CD14-positive monocyte (primary cell): Measurements from ENCODE around the gene PIK3CD. TPM values are rescaled to one million over a fixed set of nuclear protein-coding genes. Genes with fewer than 3 reads are reported as not detected.
A peak's percentile ranks its signal among the peaks of the same experiment; 100 is the strongest.

ENCODE experiments used
- DNase-seq, 3 donors: peaks; one replicate each; pipeline ENCODE4 v3.0.0-alpha.2; 2011 to 2022
- H2AFZ ChIP-seq: 2 replicates; pipeline ENCODE4 v1.6.0; 2012; ENCODE audit warnings: mild to moderate bottlenecking, low read depth, low read length, inconsistent platforms; ENCODE audit not compliant: insufficient read depth, poor library complexity, severe bottlenecking
- H3K27ac ChIP-seq, 2 donors: 1 replicate in 1 of 2; 2 replicates in 1 of 2; pipeline ENCODE4 v1.5.1; 2012 to 2013; ENCODE audit warnings: low read length in 2 of 2, control low read depth in 1 of 2, inconsistent platforms in 1 of 2, low read depth in 1 of 2, mild to moderate bottlenecking in 1 of 2
- H3K27me3 ChIP-seq, 2 donors: one replicate each; pipeline versions ENCODE4 v1.6.0 to v1.6.1; 2011 to 2013; ENCODE audit warnings: low read length in 2 of 2; ENCODE audit not compliant: control insufficient read depth in 2 of 2, insufficient read depth in 2 of 2
- H3K36me3 ChIP-seq, 2 donors: replicated peaks in 1 of 2; 1 replicate in 1 of 2; 2 replicates in 1 of 2; pipeline versions ENCODE4 v1.5.1 to v1.6.1; 2012 to 2013; ENCODE audit warnings: low read length in 2 of 2, control low read depth in 1 of 2, inconsistent platforms in 1 of 2, mild to moderate bottlenecking in 1 of 2; ENCODE audit not compliant: insufficient read depth in 2 of 2, control insufficient read depth in 1 of 2
- H3K4me1 ChIP-seq, 2 donors: 1 replicate in 1 of 2; 2 replicates in 1 of 2; pipeline versions ENCODE4 v1.5.1 to v1.6.1; 2012 to 2013; ENCODE audit warnings: low read length in 2 of 2, control low read depth in 1 of 2, inconsistent platforms in 1 of 2, mild to moderate bottlenecking in 1 of 2, moderate library complexity in 1 of 2; ENCODE audit not compliant: insufficient read depth in 2 of 2, control insufficient read depth in 1 of 2
- H3K4me2 ChIP-seq: replicated peaks from 2 replicates; pipeline ENCODE3; 2012; ENCODE audit warnings: low read length, moderate library complexity, mild to moderate bottlenecking; ENCODE audit not compliant: poor library complexity, severe bottlenecking; ENCODE audit errors: extremely low read depth
- H3K4me3 ChIP-seq, 3 experiments: fragments of 200-600 bp in 1 of 3; sonication (generic) in 1 of 3; replicated peaks in 1 of 3; 1 replicate in 2 of 3; 2 replicates in 1 of 3; pipeline ENCODE4 v1.5.1; 2011 to 2013; ENCODE audit warnings: low read length in 3 of 3, mild to moderate bottlenecking in 3 of 3, control low read depth in 2 of 3, low read depth in 2 of 3, inconsistent platforms in 1 of 3, moderate library complexity in 1 of 3
- H3K79me2 ChIP-seq: 2 replicates; pipeline ENCODE4 v1.6.0; 2012; ENCODE audit warnings: mild to moderate bottlenecking, control low read depth, inconsistent platforms, low read length, moderate library complexity; ENCODE audit not compliant: insufficient read depth
- H3K9ac ChIP-seq: 2 replicates; pipeline ENCODE4 v1.6.0; 2017; ENCODE audit warnings: low read length, mild to moderate bottlenecking; ENCODE audit not compliant: insufficient read depth, poor library complexity, severe bottlenecking
- H3K9me3 ChIP-seq, 2 donors: replicated peaks in 1 of 2; 1 replicate in 1 of 2; 2 replicates in 1 of 2; pipeline versions ENCODE4 v1.5.1 to v1.6.1; 2012 to 2013; ENCODE audit warnings: low read length in 2 of 2, control low read depth in 1 of 2; ENCODE audit not compliant: control insufficient read depth in 1 of 2, insufficient read depth in 1 of 2
- H4K20me1 ChIP-seq: 2 replicates; pipeline ENCODE4 v1.6.0; 2012; ENCODE audit warnings: mild to moderate bottlenecking, low read length, control low read depth, moderate library complexity; ENCODE audit not compliant: insufficient read depth
- H3K27ac Mint-ChIP-seq, 7 donors: one replicate each; pipeline ENCODE4 v1.8.0; 2020; ENCODE audit warnings: mild to moderate bottlenecking in 7 of 7, mixed read lengths in 7 of 7, moderate library complexity in 6 of 7, inconsistent platforms in 2 of 7
- H3K27me3 Mint-ChIP-seq, 3 donors: one replicate each; pipeline ENCODE4 v1.8.0; 2021 to 2022; ENCODE audit warnings: low read depth in 3 of 3, mild to moderate bottlenecking in 3 of 3, mixed read lengths in 3 of 3, moderate library complexity in 3 of 3, inconsistent platforms in 1 of 3
- H3K36me3 Mint-ChIP-seq, 2 donors: one replicate each; pipeline ENCODE4 v1.8.0; 2020; ENCODE audit warnings: mixed read lengths in 2 of 2, inconsistent platforms in 1 of 2, mild to moderate bottlenecking in 1 of 2
- H3K4me1 Mint-ChIP-seq: one replicate; pipeline ENCODE4 v1.8.0; 2020; ENCODE audit warnings: mild to moderate bottlenecking, mixed read lengths
- H3K4me3 Mint-ChIP-seq, 2 donors: one replicate each; pipeline ENCODE4 v1.8.0; 2020; ENCODE audit warnings: mild to moderate bottlenecking in 2 of 2, mixed read lengths in 2 of 2, moderate library complexity in 1 of 2
- H3K9me3 Mint-ChIP-seq, 7 donors: one replicate each; pipeline ENCODE4 v1.8.0; 2020 to 2022; ENCODE audit warnings: mixed read lengths in 7 of 7, mild to moderate bottlenecking in 6 of 7, moderate library complexity in 6 of 7, inconsistent platforms in 2 of 7
- WGBS: methylation state at CpG from one replicate; pipeline ENCODE4 v1.1.5; 2013; ENCODE audit warnings: missing lambda C conversion rate; ENCODE audit not compliant: insufficient coverage; 5-methylcytosine and 5-hydroxymethylcytosine counted together
- intact Hi-C, 2 donors: fragments of 100-400 bp; cut with micrococcal nuclease; formaldehyde crosslinking; loops; one replicate each; pipeline versions ENCODE4 v1.15.0 to v1.15.1; 2023
- polyA plus RNA-seq, 3 donors: library from polyadenylated mRNA; depleted of rRNA in 1 of 3; unstranded in 2 of 3; stranded (reverse) in 1 of 3; fragments of 300-500 nt in 2 of 3; fragments of >200 nt in 1 of 3; fragmentation: Illumina TruSeq in 2 of 3; gene quantifications; 1 replicate in 2 of 3; 2 replicates in 1 of 3; pipeline ENCODE4 v1.2.3, GENCODE V29; 2012 to 2021
- TF ChIP-seq, protein P1 (sequence below): fragments of 200-600 bp; IDR thresholded peaks from one replicate; pipeline ENCODE4 v1.8.0; 2022; ENCODE audit warnings: antibody characterized with exemption, mild to moderate bottlenecking

Gene PIK3CD
- polyA plus RNA-seq, 3 donors = 33.2 to 120 (median 52.2) TPM

DNA sequence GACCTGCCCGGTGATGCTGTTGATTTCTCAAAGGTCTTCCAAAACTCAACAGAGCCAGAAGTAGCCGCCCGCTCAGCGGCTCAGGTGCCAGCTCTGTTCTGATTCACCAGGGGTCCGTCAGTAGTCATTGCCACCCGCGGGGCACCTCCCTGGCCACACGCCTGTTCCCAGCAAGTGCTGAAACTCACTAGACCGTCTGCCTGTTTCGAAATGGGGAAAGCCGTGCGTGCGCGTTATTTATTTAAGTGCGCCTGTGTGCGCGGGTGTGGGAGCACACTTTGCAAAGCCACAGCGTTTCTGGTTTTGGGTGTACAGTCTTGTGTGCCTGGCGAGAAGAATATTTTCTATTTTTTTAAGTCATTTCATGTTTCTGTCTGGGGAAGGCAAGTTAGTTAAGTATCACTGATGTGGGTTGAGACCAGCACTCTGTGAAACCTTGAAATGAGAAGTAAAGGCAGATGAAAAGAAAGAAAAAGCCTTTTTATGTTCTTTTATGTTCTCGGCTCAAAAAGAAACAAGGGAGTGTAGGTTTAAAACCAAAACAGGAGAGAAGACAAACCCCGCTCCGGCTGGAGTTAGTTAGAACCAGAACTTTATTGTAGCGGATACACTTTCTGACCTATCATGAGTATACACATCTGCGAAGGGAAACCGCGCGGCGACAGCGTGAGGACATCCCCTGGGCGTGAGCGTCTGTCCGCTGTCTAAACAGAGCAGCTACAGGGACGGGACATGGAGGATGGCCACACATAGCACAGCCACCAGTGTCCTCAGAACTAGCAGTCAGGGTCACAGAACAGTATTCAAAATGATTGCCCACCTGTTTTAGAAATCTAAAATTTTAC is 77.1 kb downstream of the PIK3CD start:
- peaks cover 0 to 2% (median 0%) of the 10 kb centered on the region in 7 donors for H3K9me3 Mint-ChIP-seq
- TF ChIP-seq, protein P1, sequence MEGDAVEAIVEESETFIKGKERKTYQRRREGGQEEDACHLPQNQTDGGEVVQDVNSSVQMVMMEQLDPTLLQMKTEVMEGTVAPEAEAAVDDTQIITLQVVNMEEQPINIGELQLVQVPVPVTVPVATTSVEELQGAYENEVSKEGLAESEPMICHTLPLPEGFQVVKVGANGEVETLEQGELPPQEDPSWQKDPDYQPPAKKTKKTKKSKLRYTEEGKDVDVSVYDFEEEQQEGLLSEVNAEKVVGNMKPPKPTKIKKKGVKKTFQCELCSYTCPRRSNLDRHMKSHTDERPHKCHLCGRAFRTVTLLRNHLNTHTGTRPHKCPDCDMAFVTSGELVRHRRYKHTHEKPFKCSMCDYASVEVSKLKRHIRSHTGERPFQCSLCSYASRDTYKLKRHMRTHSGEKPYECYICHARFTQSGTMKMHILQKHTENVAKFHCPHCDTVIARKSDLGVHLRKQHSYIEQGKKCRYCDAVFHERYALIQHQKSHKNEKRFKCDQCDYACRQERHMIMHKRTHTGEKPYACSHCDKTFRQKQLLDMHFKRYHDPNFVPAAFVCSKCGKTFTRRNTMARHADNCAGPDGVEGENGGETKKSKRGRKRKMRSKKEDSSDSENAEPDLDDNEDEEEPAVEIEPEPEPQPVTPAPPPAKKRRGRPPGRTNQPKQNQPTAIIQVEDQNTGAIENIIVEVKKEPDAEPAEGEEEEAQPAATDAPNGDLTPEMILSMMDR = no peak
- H3K27me3 ChIP-seq = no peaks in the 10 kb centered on the region
- peaks cover 19% of the 10 kb centered on the region for H3K4me1 Mint-ChIP-seq
- intact Hi-C loops = loop anchor here in 1 of 2 donors (10.0 kb wide), 1 partner anchor 136 kb away; no protein-coding TSS in a partner anchor
- H3K36me3 Mint-ChIP-seq = peaks cover 74 to 91% of the 10 kb centered on the region in 2 donors
- no peak overlapping the region for H3K4me3 Mint-ChIP-seq
- H3K9ac ChIP-seq = no peak overlapping the region
- peak overlapping the region; percentile 61 to 86 (median 81) for H3K27ac Mint-ChIP-seq
- H3K36me3 ChIP-seq = peaks cover 74 to 84% of the 10 kb centered on the region in 2 donors
- H3K4me1 ChIP-seq = peaks cover 14 to 15% of the 10 kb centered on the region in 2 donors
- peaks cover 0 to 2% (median 1%) of the 10 kb centered on the region in 3 donors for H3K27me3 Mint-ChIP-seq
- peaks cover 31% of the 10 kb centered on the region for H3K79me2 ChIP-seq
- H3K4me2 ChIP-seq = no peak overlapping the region
- H2AFZ ChIP-seq = no peak overlapping the region
- no peak overlapping the region for H3K4me3 ChIP-seq
- no peak for DNase-seq
- 78% methylated on average over 31 of the region's 33 CpGs for WGBS
- peak overlapping the region; percentile 79 to 80 for H3K27ac ChIP-seq
- peaks cover 98% of the 10 kb centered on the region for H4K20me1 ChIP-seq
- no peaks in the 10 kb centered on the region for H3K9me3 ChIP-seq

DNA sequence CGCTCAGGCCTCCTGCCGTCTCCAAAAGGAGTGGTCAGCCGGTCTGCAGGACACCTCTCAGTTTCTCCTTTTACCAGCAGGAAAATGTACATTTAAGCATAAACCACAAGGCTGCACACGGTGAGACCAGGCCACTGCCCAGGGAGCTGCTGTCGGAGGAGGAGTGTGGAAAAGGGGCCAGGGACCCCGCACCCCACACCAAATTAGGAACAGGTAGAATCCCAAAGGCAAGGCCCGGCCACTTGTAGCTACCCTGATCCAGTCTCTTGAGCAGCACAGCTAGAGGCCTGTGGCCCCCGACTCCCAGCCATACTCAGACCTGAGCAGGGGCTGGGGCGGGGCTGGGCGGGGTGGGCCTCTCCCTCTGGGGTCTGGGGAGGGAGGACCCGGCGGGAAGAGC is 78.0 kb downstream of the PIK3CD start:
- Histone ChIP-seq H3K79me2 (peaks cover 27% of the 10 kb centered on the region), H3K4me1 (peaks cover 14 to 15% of the 10 kb centered on the region in 2 donors), H3K4me3 (no peak overlapping the region), H3K27ac (peak overlapping the region; percentile 79 to 80), H2AFZ (no peak overlapping the region), H3K27me3 (no peaks in the 10 kb centered on the region), H4K20me1 (peaks cover 94% of the 10 kb centered on the region), H3K9me3 (no peaks in the 10 kb centered on the region), H3K9ac (no peak overlapping the region), H3K4me2 (no peak overlapping the region), H3K36me3 (peaks cover 72 to 84% of the 10 kb centered on the region in 2 donors)
- Mint-ChIP-seq H3K27me3 (peaks cover 0 to 2% (median 1%) of the 10 kb centered on the region in 3 donors), H3K27ac (peak overlapping the region; percentile 61 to 86 (median 70)), H3K4me3 (no peak overlapping the region), H3K4me1 (peaks cover 19% of the 10 kb centered on the region), H3K36me3 (peaks cover 71 to 91% of the 10 kb centered on the region in 2 donors), H3K9me3 (peaks cover 0 to 2% (median 0%) of the 10 kb centered on the region in 7 donors)
- TF ChIP-seq, protein P1 = no peak
- no peak for DNase-seq
- intact Hi-C loops = loop anchor here in 1 of 2 donors (10.0 kb wide), 1 partner anchor 135 kb away; no protein-coding TSS in a partner anchor
- 96% methylated on average over 3 of the region's 12 CpGs for WGBS
